A673 (cell line): ENCODE measurements around the gene RETREG2. TPM values are rescaled to one million over a fixed set of nuclear protein-coding genes. Genes with fewer than 3 reads are reported as not detected.
A peak's percentile ranks its signal among the peaks of the same experiment; 100 is the strongest.

Experiments
- BruUV-seq: library from RNA; stranded (reverse); fragments of 400-500 nt; replicated peaks from 2 replicates; lab custom pipeline; 2021; lab: Mats Ljungman, UMichigan
- CTCF ChIA-PET: fragments of 300-600 bp; sonication (Branson Sonifier 250); formaldehyde crosslinking; loops from one replicate; lab custom pipeline; 2022; ENCODE audit warnings: antibody characterized with exemption; lab: Charles Lee
- POLR2A ChIA-PET: fragments of 300-600 bp; sonication (Branson Sonifier 250); formaldehyde crosslinking; loops from one replicate; lab custom pipeline; 2022; ENCODE audit warnings: antibody characterized with exemption; ENCODE audit not compliant: low non-redundant PET; lab: Charles Lee
- DNase-seq: peaks from one replicate; pipeline ENCODE4 v3.0.0-alpha.2; 2015; ENCODE audit warnings: low spot score
- H3K27ac ChIP-seq: fragments of 200-600 bp; sonication (generic); 2 replicates; pipeline ENCODE4 v1.5.1; 2016; ENCODE audit warnings: mixed run types, low read depth, mild to moderate bottlenecking, mixed read lengths, antibody characterized with exemption, low read length; ENCODE audit not compliant: poor library complexity, severe bottlenecking
- H3K27me3 ChIP-seq: fragments of 200-600 bp; sonication (generic); replicated peaks from 2 replicates; pipeline ENCODE4 v1.6.1; 2017; ENCODE audit warnings: mixed run types, low read depth, mild to moderate bottlenecking, mixed read lengths, antibody characterized with exemption, low read length; ENCODE audit not compliant: insufficient read depth, poor library complexity
- H3K36me3 ChIP-seq: fragments of 200-600 bp; sonication (generic); 2 replicates; pipeline ENCODE4 v1.6.1; 2016; ENCODE audit warnings: mixed run types, mild to moderate bottlenecking, mixed read lengths, antibody characterized with exemption, low read length; ENCODE audit not compliant: insufficient read depth, poor library complexity, severe bottlenecking
- H3K4me1 ChIP-seq: fragments of 200-600 bp; sonication (generic); 2 replicates; pipeline ENCODE4 v1.6.1; 2017; ENCODE audit warnings: mixed run types, mild to moderate bottlenecking, mixed read lengths, antibody characterized with exemption, low read length; ENCODE audit not compliant: insufficient read depth, poor library complexity, severe bottlenecking
- H3K4me3 ChIP-seq: fragments of 200-600 bp; sonication (generic); 2 replicates; pipeline ENCODE4 v1.5.1; 2016; ENCODE audit warnings: low read depth, mixed run types, mild to moderate bottlenecking, mixed read lengths, low read length; ENCODE audit not compliant: poor library complexity, severe bottlenecking
- H3K9me3 ChIP-seq: fragments of 200-600 bp; sonication (generic); 2 replicates; pipeline ENCODE4 v1.6.1; 2016; ENCODE audit warnings: mixed run types, low read depth, mild to moderate bottlenecking, mixed read lengths, antibody characterized with exemption, low read length; ENCODE audit not compliant: poor library complexity, severe bottlenecking
- CTCF ChIP-seq: fragments of 300-800, 200-600 bp; sonication (generic); conservative IDR thresholded peaks from 2 replicates; pipeline ENCODE4 v1.5.1; 2017; ENCODE audit warnings: low read depth, mild to moderate bottlenecking, antibody characterized with exemption, low read length, moderate library complexity, mixed read lengths
- EZH2 ChIP-seq: fragments of 200-600 bp; sonication (generic); IDR thresholded peaks from 2 replicates; pipeline ENCODE4 v1.6.1; 2017; ENCODE audit warnings: borderline replicate concordance, low read depth, mild to moderate bottlenecking, mixed read lengths, antibody characterized with exemption, low read length; ENCODE audit not compliant: poor library complexity, severe bottlenecking
- intact Hi-C: fragments of 100-400 bp; cut with micrococcal nuclease; formaldehyde crosslinking; loops from one replicate; pipeline ENCODE4 v1.10.0; 2022; ENCODE audit not compliant: unreplicated experiment
- total RNA-seq: library from RNA; stranded (reverse); gene quantifications from 2 replicates; pipeline ENCODE4 v1.2.3, GENCODE V29; 2021

The RETREG2 gene
- total RNA-seq, 1 experiment from 2014 or later = 59.0 TPM

GRCh38 chr2:219155054-219155644, 22.9 kb upstream of the RETREG2 start:
- DNase-seq = peak; percentile 91
- no peaks in the 10 kb centered on the region for H3K9me3 ChIP-seq
- ChIA-PET POLR2A (interaction anchor here (0.6 kb wide), 1 partner anchor 131 kb away, joined by 3 read pairs; no protein-coding TSS in a partner anchor), CTCF (interaction anchor here (0.6 to 3.9 kb wide), 15 partner anchors 22 to 304 kb away, joined by 3 to 58 read pairs (median 4); partner anchors contain the start of gene CNPPD1)
- H3K36me3 ChIP-seq = no peaks in the 10 kb centered on the region
- H3K27me3 ChIP-seq = no peaks in the 10 kb centered on the region
- no peak overlapping the region for H3K4me3 ChIP-seq
- intact Hi-C loops = loop anchor here (1.0 to 10.0 kb wide), 5 partner anchors 83 to 300 kb away; partner anchors contain the start of gene WNT6
- TF ChIP-seq CTCF (peak; percentile 56), EZH2 (no peak)
- no peak overlapping the region for H3K27ac ChIP-seq
- BruUV-seq = no TSS peak
- H3K4me1 ChIP-seq = peaks cover 4% of the 10 kb centered on the region

- no TSS peak for BruUV-seq
- no peak overlapping the region for H3K27ac ChIP-seq
- ChIA-PET POLR2A (no interaction called here), CTCF (interaction anchor here (0.9 to 1.7 kb wide), 4 partner anchors 84 to 509 kb away, joined by 3 to 5 read pairs (median 4); no protein-coding TSS in a partner anchor)
- H3K36me3 ChIP-seq = no peaks in the 10 kb centered on the region
- H3K4me1 ChIP-seq = peaks cover 4% of the 10 kb centered on the region
- DNase-seq = no peak
- H3K4me3 ChIP-seq = no peak overlapping the region
- intact Hi-C loops = loop anchor here (5.0 to 10.0 kb wide), 3 partner anchors 85 to 303 kb away; partner anchors contain the start of gene WNT6
- H3K9me3 ChIP-seq = no peaks in the 10 kb centered on the region
- H3K27me3 ChIP-seq = no peaks in the 10 kb centered on the region
- TF ChIP-seq EZH2 (no peak), CTCF (no peak)
These were observed 20.7 kb upstream of the RETREG2 start for GRCh38 chr2:219157396-219157795.

GRCh38 chr2:219158025-219158424, 20.1 kb upstream of the RETREG2 start:
- intact Hi-C loops = loop anchor here (5.0 to 10.0 kb wide), 3 partner anchors 86 to 303 kb away; partner anchors contain the start of gene WNT6
- Histone ChIP-seq H3K36me3 (no peaks in the 10 kb centered on the region), H3K27me3 (no peaks in the 10 kb centered on the region), H3K4me3 (no peak overlapping the region), H3K27ac (no peak overlapping the region), H3K4me1 (peaks cover 4% of the 10 kb centered on the region), H3K9me3 (no peaks in the 10 kb centered on the region)
- ChIA-PET POLR2A (no interaction called here), CTCF (interaction anchor here (1.0 to 1.7 kb wide), 3 partner anchors 13 to 128 kb away, joined by 4 to 5 read pairs (median 5); no protein-coding TSS in a partner anchor)
- DNase-seq = no peak
- TF ChIP-seq EZH2 (no peak), CTCF (no peak)
- BruUV-seq = no TSS peak
